GM12872 (cell line): ENCODE results near the gene CHD1.

Experiments
- CTCF ChIP-seq: IDR thresholded peaks from 3 replicates; pipeline ENCODE4 v1.5.1; 2011; ENCODE audit warnings: low read depth, mild to moderate bottlenecking, low read length, moderate library complexity; ENCODE audit not compliant: insufficient read depth

Gene CHD1

GRCh38 chr5:98880598-98880997 lies 48.2 kb downstream of the CHD1 start:
- TF ChIP-seq CTCF, result no peak

- no peak for TF ChIP-seq CTCF
Observed at GRCh38 chr5:98880151-98880550, 48.7 kb downstream of the CHD1 start.

GRCh38 chr5:98877600-98877999 lies 51.2 kb downstream of the CHD1 start:
- no peak for TF ChIP-seq CTCF

GRCh38 chr5:98872674-98873073 lies 56.1 kb downstream of the CHD1 start:
- TF ChIP-seq CTCF, result no peak

- TF ChIP-seq CTCF, result no peak
Observed at GRCh38 chr5:98865690-98866089, 63.1 kb downstream of the CHD1 start.

- TF ChIP-seq CTCF, result no peak
Observed at GRCh38 chr5:98847054-98847453, 81.8 kb downstream of the CHD1 start.

- no peak for TF ChIP-seq CTCF
Observed at GRCh38 chr5:98846520-98846919, 82.3 kb downstream of the CHD1 start.

- no peak for TF ChIP-seq CTCF
Observed at GRCh38 chr5:98845878-98846277, 82.9 kb downstream of the CHD1 start.
